Measurements from ENCODE around the gene RNLS.

DNA sequence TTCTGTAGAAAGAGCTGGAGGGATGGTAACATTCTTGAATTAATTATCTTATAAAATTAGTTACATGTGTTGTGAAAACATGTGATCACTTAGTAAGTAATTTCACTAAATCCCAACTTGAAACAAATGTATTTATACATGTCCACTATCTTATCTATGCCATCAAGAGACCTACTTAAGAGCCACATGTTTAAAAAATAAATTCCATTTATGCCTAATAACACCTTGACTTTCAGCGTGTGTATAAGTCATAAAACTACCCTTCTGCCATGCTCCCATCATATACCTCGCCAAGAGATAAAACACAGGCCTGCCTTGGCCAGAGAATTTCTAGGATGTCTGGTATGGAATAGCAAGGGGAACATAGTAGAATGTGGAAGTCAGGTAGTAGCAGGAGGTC is 40.7 kb upstream of the RNLS start:
- no peak for TF ChIP-seq POLR2A (IDR thresholded peaks at IDR 0.05)
- TF ChIP-seq, protein P1, sequence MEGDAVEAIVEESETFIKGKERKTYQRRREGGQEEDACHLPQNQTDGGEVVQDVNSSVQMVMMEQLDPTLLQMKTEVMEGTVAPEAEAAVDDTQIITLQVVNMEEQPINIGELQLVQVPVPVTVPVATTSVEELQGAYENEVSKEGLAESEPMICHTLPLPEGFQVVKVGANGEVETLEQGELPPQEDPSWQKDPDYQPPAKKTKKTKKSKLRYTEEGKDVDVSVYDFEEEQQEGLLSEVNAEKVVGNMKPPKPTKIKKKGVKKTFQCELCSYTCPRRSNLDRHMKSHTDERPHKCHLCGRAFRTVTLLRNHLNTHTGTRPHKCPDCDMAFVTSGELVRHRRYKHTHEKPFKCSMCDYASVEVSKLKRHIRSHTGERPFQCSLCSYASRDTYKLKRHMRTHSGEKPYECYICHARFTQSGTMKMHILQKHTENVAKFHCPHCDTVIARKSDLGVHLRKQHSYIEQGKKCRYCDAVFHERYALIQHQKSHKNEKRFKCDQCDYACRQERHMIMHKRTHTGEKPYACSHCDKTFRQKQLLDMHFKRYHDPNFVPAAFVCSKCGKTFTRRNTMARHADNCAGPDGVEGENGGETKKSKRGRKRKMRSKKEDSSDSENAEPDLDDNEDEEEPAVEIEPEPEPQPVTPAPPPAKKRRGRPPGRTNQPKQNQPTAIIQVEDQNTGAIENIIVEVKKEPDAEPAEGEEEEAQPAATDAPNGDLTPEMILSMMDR (IDR thresholded peaks at IDR 0.05) = no peak
